GM13976 (cell line): ENCODE results near the gene NOS1AP.

ENCODE experiments used
- DNase-seq: peaks from one replicate; pipeline ENCODE4 v3.0.0; 2012; ENCODE audit warnings: low spot score
- in situ Hi-C: fragments of 300-500 bp; cut with MboI; formaldehyde crosslinking; loops from one replicate; pipeline ENCODE4 v1.12.0; 2022; ENCODE audit warnings: low sequenced_read_pairs, mixed read lengths, inconsistent platforms; ENCODE audit not compliant: unreplicated experiment
- TF ChIP-seq, protein P1 (sequence below): IDR thresholded peaks from 2 replicates; pipeline ENCODE4 v1.5.1; 2012; ENCODE audit warnings: borderline replicate concordance, mild to moderate bottlenecking; ENCODE audit not compliant: insufficient read depth; ENCODE audit errors: extremely low read depth, missing control alignments, control extremely low read depth

The NOS1AP gene

DNA sequence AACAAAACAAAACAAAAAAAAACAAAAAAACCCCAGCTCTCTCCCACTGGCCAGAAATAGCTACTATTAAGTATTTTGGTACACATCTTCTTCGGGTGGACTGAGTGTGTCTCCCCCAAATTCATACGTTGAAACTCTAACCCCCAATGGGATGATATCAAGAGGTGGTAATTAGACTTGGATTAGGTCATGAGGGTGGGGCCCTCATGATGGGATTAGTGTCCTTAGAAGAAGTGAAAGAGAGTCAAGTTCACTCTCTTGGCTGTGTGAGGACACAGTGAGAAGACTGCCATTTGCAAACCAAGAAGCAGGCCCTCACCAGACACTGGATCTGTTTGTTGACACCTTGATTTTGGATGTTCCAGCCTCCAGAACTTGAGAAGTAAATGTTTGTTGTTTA, 116.9 kb downstream of the NOS1AP start:
- DNase-seq = no peak
- TF ChIP-seq, protein P1, sequence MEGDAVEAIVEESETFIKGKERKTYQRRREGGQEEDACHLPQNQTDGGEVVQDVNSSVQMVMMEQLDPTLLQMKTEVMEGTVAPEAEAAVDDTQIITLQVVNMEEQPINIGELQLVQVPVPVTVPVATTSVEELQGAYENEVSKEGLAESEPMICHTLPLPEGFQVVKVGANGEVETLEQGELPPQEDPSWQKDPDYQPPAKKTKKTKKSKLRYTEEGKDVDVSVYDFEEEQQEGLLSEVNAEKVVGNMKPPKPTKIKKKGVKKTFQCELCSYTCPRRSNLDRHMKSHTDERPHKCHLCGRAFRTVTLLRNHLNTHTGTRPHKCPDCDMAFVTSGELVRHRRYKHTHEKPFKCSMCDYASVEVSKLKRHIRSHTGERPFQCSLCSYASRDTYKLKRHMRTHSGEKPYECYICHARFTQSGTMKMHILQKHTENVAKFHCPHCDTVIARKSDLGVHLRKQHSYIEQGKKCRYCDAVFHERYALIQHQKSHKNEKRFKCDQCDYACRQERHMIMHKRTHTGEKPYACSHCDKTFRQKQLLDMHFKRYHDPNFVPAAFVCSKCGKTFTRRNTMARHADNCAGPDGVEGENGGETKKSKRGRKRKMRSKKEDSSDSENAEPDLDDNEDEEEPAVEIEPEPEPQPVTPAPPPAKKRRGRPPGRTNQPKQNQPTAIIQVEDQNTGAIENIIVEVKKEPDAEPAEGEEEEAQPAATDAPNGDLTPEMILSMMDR = no peak
- in situ Hi-C loops = no loop called here

DNA sequence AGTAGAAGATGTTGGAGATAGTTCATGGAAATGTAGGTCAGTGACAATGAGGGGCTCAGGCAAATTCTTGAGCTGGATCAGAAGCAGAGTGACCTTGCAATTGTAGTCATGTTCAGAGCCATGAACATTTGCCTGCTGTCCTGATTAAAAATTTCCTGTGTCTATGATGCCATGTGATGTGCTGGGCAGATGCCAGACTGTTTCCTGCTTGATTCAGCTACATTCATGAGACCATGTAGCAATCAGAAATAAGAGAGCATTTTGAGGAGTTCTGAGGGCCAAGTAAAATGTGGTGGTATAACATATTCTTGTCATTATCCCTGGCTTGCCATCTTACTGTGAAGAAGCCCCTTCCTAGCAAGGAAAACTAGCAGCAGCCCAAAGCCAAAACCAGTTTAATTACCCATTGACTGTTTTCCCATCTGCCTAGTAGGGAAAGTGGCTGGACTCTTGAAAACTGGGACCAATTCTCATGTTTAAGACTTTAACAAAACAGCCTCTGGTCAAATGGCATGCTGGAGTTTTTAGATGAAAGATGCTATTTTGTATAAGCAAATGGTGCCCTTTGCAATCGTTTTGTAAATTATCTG, 118.3 kb downstream of the NOS1AP start:
- in situ Hi-C loops = no loop called here
- TF ChIP-seq, protein P1 = no peak
- DNase-seq = no peak

DNA sequence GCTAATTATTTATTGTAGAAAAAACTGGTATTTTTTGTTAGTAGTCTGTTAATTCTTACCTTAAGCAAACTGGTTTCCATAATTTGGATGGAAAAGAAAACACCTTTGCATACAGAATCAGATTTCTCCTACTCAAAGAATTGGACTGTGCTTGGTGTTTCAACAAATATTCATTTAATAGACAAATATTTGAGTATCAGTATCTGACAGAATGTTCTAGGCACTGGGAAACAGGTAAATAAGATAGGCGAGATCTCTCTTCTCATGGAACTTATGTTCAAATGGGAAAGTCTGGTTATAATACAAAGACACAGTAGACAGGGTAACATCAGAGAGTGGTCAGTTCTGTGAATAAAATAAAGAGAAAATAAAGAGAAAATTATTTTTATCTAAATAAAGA, 119.9 kb downstream of the NOS1AP start:
- DNase-seq = no peak
- in situ Hi-C loops = no loop called here
- TF ChIP-seq, protein P1 = no peak

DNA sequence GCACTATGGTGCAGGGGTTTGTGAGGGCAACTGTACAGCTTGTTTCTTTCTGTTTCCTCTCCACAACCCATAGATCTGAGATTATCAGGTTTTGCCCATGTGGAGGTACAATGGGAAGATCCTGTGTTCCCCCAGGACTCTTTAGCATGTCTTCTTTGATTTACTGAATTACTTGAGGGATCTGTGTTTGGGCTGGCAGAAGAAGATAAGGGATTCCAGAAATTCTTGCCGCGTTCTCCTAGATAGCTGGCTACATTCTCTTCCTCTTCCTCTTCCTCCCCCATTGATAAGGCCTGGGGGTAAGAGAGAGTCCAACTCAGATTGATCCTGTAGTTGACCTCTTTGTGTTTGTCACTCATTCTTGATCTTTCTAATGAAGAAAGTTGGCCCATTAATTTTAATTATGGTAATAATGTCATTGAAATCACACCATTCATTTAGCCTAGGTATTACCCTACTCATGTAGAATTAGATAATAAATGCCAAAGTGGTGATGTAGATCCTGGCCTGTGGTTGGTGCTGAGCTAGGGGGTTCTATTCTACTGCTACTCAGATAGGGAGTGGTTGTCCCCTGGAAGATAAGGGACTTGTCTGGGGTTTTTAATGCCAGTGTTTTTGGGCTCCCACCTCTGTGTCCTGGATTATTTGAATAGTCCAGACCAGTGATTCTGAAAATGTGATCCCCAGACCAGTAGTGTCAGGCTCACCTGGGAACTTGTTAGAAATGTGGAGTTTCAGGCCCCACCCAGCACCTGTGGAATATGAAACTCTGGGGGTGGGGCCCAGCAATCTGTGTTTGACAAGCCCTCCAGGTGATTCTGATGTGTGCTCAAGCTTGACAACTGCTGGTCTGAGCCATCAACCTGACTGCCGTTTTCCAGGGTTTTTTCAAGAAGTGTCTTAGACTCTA, 122.2 kb downstream of the NOS1AP start:
- in situ Hi-C loops = no loop called here
- no peak for DNase-seq
- TF ChIP-seq, protein P1 = no peak

DNA sequence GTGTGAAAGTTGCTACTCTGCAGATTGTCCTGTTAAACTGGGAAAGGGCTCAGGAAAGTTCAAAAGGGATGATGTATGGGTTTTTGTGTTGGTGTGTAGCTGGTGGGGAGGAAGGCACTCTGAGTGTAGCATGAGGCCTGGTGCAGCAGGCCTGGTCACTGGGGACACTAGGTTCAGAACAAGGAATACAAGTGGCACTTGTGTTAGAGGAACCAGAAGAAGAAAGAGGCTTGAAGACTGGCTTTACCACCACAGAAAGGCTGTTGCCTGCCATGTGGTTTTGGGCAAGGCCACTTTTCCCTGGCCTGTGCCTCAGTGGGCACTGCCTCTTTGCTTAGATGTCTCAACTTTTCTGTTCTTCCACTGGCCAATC, 122.8 kb downstream of the NOS1AP start:
- TF ChIP-seq, protein P1 = no peak
- DNase-seq = no peak
- in situ Hi-C loops = no loop called here

DNA sequence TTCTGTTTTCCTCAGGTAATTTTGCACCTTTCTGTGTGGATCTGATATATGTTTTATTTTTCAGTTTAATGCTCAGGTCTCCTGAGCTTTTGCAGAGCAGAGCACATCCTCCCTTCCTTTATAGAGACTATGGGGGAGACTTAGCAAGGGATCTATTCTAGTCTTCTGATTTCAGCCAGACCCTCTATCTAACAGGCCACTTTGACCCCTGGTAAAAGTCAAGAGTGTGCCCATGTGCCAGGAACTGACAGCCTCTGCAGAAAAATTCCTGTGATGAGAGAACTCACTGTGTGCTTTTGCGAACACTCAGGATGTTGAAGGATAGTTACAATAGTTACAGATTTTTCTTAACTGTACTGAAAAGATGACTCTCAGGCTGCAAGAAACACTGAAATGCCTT, 123.3 kb downstream of the NOS1AP start:
- TF ChIP-seq, protein P1 = no peak
- in situ Hi-C loops = no loop called here

More for the DNA sequence above, 123.3 kb downstream of the NOS1AP start:
- no peak for DNase-seq
